Activated naive CD4-positive, alpha-beta T cell treated with anti-CD3 and anti-CD28 coated beads for 36 hours (primary cell): ENCODE data around the gene MRC2. TPM values are rescaled to one million over a fixed set of nuclear protein-coding genes. Genes with fewer than 3 reads are reported as not detected.
A peak's percentile ranks its signal among the peaks of the same experiment; 100 is the strongest.

ENCODE experiments used
- CTCF ChIA-PET: fragments of 350-600 bp; sonication (Branson Sonifier 250); formaldehyde crosslinking; loops from one replicate; lab custom pipeline; 2021; ENCODE audit warnings: antibody characterized with exemption; lab: Charles Lee
- DNase-seq: peaks from one replicate; pipeline ENCODE4 v3.0.0-alpha.2; 2020
- H3K27ac Mint-ChIP-seq: one replicate; pipeline ENCODE4 v1.8.0; 2021; ENCODE audit warnings: mild to moderate bottlenecking, mixed read lengths
- H3K27me3 Mint-ChIP-seq: one replicate; pipeline ENCODE4 v1.8.0; 2021; ENCODE audit warnings: low read depth, mixed read lengths
- H3K36me3 Mint-ChIP-seq: one replicate; pipeline ENCODE4 v1.8.0; 2021; ENCODE audit warnings: low read depth, mixed read lengths
- H3K4me1 Mint-ChIP-seq: one replicate; pipeline ENCODE4 v1.8.0; 2021; ENCODE audit warnings: low read depth, mixed read lengths
- H3K4me3 Mint-ChIP-seq: one replicate; pipeline ENCODE4 v1.8.0; 2021; ENCODE audit warnings: mild to moderate bottlenecking, moderate library complexity, mixed read lengths
- H3K9me3 Mint-ChIP-seq: one replicate; pipeline ENCODE4 v1.8.0; 2021; ENCODE audit warnings: mixed read lengths
- intact Hi-C: fragments of 100-400 bp; cut with micrococcal nuclease; formaldehyde crosslinking; loops from one replicate; pipeline ENCODE4 v1.15.1; 2023
- total RNA-seq, 2 experiments: library from RNA; stranded (reverse); gene quantifications; one replicate each; pipeline ENCODE4 v1.2.3, GENCODE V29; 2021

MRC2 gene
- total RNA-seq, 2 experiments from 2014 or later = 4.1 to 5.5 TPM

GRCh38 chr17:62648251-62648955 lies 20.9 kb downstream of the MRC2 start:
- H3K9me3 Mint-ChIP-seq = no peaks in the 10 kb centered on the region
- H3K4me1 Mint-ChIP-seq = peaks cover 11% of the 10 kb centered on the region
- H3K4me3 Mint-ChIP-seq = no peak overlapping the region
- H3K36me3 Mint-ChIP-seq = no peaks in the 10 kb centered on the region
- peaks cover 24% of the 10 kb centered on the region for H3K27me3 Mint-ChIP-seq
- CTCF ChIA-PET = interaction anchor here (0.5 kb wide), 1 partner anchor 347 kb away, joined by 3 read pairs; no protein-coding TSS in a partner anchor
- no peak overlapping the region for H3K27ac Mint-ChIP-seq
- DNase-seq = no peak
- intact Hi-C loops = no loop called here

DNA sequence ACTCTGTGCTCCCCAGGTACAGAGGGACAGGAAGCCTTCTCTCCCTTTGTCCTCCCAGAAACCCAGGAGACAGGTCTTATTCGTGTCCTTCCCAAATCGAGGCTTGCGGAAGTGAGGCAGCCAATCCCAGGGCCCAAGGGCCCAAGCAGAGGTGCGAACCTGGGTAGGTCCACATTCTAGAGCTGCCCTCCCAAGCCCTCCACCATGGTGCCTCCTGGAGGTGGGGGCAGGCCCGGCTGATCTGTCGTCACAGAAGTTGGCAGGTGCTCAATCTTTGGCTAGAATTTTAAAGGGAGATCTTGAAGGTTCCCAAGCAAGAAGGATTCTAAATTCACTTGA lies 21.5 kb downstream of the MRC2 start:
- no peak overlapping the region for H3K27ac Mint-ChIP-seq
- intact Hi-C loops = no loop called here
- H3K9me3 Mint-ChIP-seq = no peaks in the 10 kb centered on the region
- no peak for DNase-seq
- peaks cover 26% of the 10 kb centered on the region for H3K27me3 Mint-ChIP-seq
- peaks cover 15% of the 10 kb centered on the region for H3K4me1 Mint-ChIP-seq
- no peak overlapping the region for H3K4me3 Mint-ChIP-seq
- H3K36me3 Mint-ChIP-seq = no peaks in the 10 kb centered on the region
- CTCF ChIA-PET = interaction anchor here (0.5 kb wide), 1 partner anchor 346 kb away, joined by 3 read pairs; no protein-coding TSS in a partner anchor

DNA sequence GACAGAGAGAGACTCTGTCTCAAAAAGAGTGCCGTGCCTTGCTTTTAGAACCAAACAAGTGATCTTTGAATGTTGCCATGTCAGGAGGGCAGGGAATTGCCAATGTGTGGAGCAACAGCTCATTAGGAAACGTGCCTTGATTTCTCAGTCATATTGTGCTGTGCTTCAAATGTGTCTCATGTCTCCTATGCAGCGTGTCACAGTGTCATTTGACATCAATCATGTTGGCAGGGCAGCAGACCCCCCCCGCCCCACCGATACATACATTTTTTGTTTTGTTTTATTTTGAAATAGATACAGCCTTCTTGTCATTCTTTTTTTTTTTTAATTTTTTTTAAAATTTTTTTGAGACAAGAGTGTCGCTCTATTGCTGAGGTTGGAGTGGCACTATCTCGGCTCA lies 22.1 kb downstream of the MRC2 start:
- Mint-ChIP-seq H3K27me3 (peaks cover 30% of the 10 kb centered on the region), H3K9me3 (no peaks in the 10 kb centered on the region), H3K4me3 (no peak overlapping the region), H3K36me3 (no peaks in the 10 kb centered on the region), H3K4me1 (peaks cover 19% of the 10 kb centered on the region), H3K27ac (no peak overlapping the region)
- no peak for DNase-seq
- CTCF ChIA-PET = no interaction called here
- intact Hi-C loops = no loop called here

- CTCF ChIA-PET = interaction anchor here (0.7 kb wide), 1 partner anchor 165 kb away, joined by 4 read pairs; no protein-coding TSS in a partner anchor
- DNase-seq = no peak
- Mint-ChIP-seq H3K27ac (no peak overlapping the region), H3K4me1 (peaks cover 19% of the 10 kb centered on the region), H3K4me3 (no peak overlapping the region), H3K9me3 (no peaks in the 10 kb centered on the region), H3K36me3 (no peaks in the 10 kb centered on the region), H3K27me3 (peaks cover 33% of the 10 kb centered on the region)
- intact Hi-C loops = no loop called here
Measured at GRCh38 chr17:62650587-62650986, 23.1 kb downstream of the MRC2 start.

DNA sequence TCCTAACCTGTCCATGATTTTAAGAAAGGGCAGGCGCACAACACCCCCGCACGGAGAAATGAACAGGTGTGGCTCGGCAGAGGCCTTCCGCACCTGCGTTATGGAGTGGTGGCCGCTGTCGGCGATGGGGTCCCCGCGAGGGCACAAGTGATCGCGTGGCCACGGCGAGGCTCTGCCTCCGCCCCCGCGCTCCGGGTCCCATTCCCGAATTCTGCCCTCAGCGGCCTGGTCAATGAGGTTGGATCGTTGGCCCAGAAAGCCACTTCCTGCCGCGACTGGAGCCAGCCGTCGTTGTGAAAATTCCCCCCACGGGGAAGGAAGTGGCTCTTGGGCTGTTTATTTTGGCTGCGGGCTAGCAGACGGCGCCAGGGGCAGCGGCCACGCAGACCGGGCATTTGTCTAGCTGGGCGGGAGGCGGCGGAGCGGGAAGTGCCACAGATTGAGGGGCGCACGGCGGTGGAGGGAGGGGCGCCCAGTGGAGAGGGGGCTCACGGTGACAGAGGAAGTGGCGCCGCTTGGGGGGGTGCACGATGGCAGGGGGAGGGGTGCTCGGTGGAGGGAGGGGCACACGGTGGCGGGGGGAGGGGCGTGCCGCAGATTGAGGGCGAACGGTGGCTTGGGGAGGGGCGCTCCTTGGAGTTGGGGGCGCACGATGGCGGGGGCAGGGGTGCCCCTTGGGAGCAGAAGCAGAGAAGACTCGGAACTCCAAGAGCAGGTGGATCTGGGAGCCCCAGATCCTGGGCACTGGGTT lies 25.0 kb downstream of the MRC2 start:
- Mint-ChIP-seq H3K9me3 (no peaks in the 10 kb centered on the region), H3K4me3 (peak overlapping the region; percentile 76), H3K4me1 (peaks cover 19% of the 10 kb centered on the region), H3K27me3 (peaks cover 36% of the 10 kb centered on the region), H3K36me3 (no peaks in the 10 kb centered on the region), H3K27ac (peak overlapping the region; percentile 69)
- intact Hi-C loops = loop anchor here (1.0 to 2.0 kb wide), 9 partner anchors 9 to 970 kb away; partner anchors contain the start of genes MAP3K3 and METTL2A
- CTCF ChIA-PET = no interaction called here
- peak; percentile 55 for DNase-seq

DNA sequence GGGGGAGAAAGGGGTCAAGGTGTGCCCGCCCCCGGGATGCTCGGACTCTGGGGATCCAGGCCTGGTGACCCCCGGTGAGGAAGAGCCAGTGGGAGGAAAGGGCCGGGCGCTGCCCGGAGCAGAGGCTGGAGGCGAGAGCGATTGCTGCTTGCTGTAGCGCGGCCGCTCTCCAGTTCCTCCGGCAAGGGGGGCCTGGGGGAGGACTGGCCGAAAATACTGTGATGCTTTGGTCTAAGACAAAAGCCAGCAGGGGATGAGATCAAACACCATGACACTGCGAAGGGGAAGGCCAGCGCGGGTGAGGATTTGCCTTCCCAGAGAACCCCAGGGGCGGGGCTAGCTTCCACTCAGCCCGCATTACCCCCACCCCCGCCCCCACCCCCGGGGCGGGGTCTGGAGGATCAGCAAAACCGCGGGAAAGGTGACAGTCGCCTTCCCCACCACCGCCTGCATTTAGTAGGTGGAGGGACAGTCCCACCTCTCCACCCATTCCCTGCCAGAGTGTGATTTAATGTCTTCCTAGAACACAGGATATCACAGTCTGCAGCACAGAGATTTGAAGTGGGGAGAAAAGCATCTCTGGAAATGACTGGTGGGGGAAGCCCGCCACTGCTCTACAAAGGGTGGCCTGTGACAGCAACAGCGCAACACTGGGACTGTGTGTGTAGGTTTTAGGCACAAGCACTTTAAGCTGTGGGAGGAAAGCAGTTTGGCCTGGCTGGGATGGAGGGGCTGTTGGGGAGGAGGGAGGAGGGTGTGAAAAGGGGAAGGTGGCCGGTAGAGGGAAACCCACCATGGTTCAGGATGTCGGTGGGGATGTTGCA lies 25.7 kb downstream of the MRC2 start:
- Mint-ChIP-seq H3K4me3 (peak overlapping the region; percentile 76), H3K4me1 (peaks cover 19% of the 10 kb centered on the region), H3K27ac (peak overlapping the region; percentile 69), H3K36me3 (no peaks in the 10 kb centered on the region), H3K9me3 (no peaks in the 10 kb centered on the region), H3K27me3 (peaks cover 39% of the 10 kb centered on the region)
- CTCF ChIA-PET = no interaction called here
- intact Hi-C loops = loop anchor here (1.0 to 2.0 kb wide), 9 partner anchors 10 to 969 kb away; partner anchors contain the start of genes MAP3K3 and METTL2A
- DNase-seq = peak; percentile 98

GRCh38 chr17:62653826-62654761 lies 26.6 kb downstream of the MRC2 start:
- H3K9me3 Mint-ChIP-seq = no peaks in the 10 kb centered on the region
- peak overlapping the region; percentile 9 for H3K4me3 Mint-ChIP-seq
- intact Hi-C loops = loop anchor here (1.0 to 2.0 kb wide), 9 partner anchors 11 to 968 kb away; partner anchors contain the start of genes MAP3K3 and METTL2A
- H3K27ac Mint-ChIP-seq = peak overlapping the region; percentile 41
- H3K27me3 Mint-ChIP-seq = peaks cover 39% of the 10 kb centered on the region
- peaks cover 19% of the 10 kb centered on the region for H3K4me1 Mint-ChIP-seq
- no peaks in the 10 kb centered on the region for H3K36me3 Mint-ChIP-seq
- CTCF ChIA-PET = interaction anchor here (0.6 kb wide), 1 partner anchor 70 kb away, joined by 3 read pairs; no protein-coding TSS in a partner anchor
- peak; percentile 27 for DNase-seq

DNA sequence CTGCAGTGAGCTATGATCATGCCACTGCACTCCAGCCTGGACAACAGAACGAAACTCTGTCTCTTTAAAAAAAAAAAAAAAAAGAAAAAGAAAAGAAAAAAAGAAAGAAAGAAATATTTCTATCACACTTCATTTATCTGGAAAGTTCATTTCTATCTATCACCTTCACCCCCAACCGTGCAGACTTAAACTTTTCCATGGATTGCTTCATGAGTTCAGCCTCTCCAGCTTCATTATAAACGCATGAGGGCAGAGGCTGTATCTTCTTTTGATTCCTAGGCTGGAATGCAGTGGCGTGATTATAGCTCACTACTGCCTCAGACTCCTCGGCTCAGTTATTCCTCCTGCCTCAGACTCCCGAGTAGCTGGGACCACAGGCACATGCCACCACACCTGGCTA lies 28.2 kb downstream of the MRC2 start:
- H3K27ac Mint-ChIP-seq = no peak overlapping the region
- H3K4me3 Mint-ChIP-seq = no peak overlapping the region
- peaks cover 6% of the 10 kb centered on the region for H3K9me3 Mint-ChIP-seq
- CTCF ChIA-PET = interaction anchor here (0.6 to 0.7 kb wide), 4 partner anchors 17 to 1667 kb away, joined by 3 to 5 read pairs (median 4); no protein-coding TSS in a partner anchor
- peaks cover 19% of the 10 kb centered on the region for H3K4me1 Mint-ChIP-seq
- intact Hi-C loops = no loop called here
- no peak for DNase-seq
- H3K36me3 Mint-ChIP-seq = peaks cover 1% of the 10 kb centered on the region
- H3K27me3 Mint-ChIP-seq = peaks cover 40% of the 10 kb centered on the region

GRCh38 chr17:62656446-62656845 lies 29.0 kb downstream of the MRC2 start:
- intact Hi-C loops = no loop called here
- CTCF ChIA-PET = interaction anchor here (0.6 kb wide), 1 partner anchor 102 kb away, joined by 3 read pairs; no protein-coding TSS in a partner anchor

DNA sequence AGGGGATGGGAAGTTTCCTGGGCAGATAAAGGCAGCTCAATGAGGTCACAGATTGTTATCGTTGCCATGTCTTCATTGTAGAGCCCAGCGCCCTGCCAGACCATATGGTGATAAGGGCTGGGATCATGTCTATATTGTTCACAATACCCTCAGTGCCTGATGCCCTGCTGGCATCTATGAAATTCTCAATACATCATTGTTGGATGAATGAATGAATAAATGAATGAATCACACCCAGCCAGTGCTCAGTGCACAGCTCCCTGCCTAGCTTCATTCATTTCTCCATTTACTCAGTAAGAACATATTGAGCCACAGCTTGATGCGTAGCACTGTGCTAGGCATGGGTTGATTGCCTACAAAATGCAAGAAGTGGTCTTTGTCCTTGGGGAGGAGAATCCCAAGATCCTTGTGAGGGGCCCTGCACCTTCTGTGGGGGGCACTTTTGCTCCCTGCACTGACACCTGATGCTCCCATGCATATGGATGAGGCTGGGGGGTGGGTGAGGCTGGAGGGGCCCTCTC lies 29.7 kb downstream of the MRC2 start:
- Mint-ChIP-seq H3K27ac (no peak overlapping the region), H3K9me3 (peaks cover 12% of the 10 kb centered on the region), H3K27me3 (peaks cover 29% of the 10 kb centered on the region), H3K36me3 (peaks cover 3% of the 10 kb centered on the region), H3K4me3 (no peak overlapping the region), H3K4me1 (peaks cover 13% of the 10 kb centered on the region)
- CTCF ChIA-PET = interaction anchor here (0.6 kb wide), 1 partner anchor 102 kb away, joined by 3 read pairs; no protein-coding TSS in a partner anchor
- intact Hi-C loops = no loop called here
- no peak for DNase-seq

More at GRCh38 chr17:62656446-62656845, 29.0 kb downstream of the MRC2 start:
- Mint-ChIP-seq H3K4me1 (peaks cover 19% of the 10 kb centered on the region), H3K4me3 (no peak overlapping the region), H3K36me3 (peaks cover 3% of the 10 kb centered on the region), H3K27ac (no peak overlapping the region), H3K9me3 (peaks cover 12% of the 10 kb centered on the region), H3K27me3 (peaks cover 37% of the 10 kb centered on the region)
- DNase-seq = no peak

DNA sequence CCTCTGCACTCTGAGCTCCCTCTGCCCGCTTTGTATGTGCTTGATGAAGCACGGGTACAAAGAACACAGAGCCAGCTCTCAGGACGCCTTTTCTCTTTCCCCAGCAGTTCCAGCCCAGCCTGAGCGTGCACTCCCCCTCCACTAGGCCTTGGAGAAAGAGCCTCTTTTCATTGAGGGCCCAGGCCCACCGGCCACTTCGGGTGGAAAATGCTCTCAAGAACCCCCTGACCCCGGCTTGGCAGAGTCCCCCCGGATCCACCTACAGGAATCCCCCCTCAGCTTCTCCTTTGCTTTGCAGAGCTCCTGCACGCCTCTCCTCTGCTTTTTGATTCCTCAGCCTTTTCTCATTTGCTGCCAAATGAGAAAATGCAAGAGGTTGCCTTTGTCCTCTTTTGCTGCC lies 30.2 kb downstream of the MRC2 start:
- H3K27ac Mint-ChIP-seq = no peak overlapping the region
- H3K9me3 Mint-ChIP-seq = peaks cover 12% of the 10 kb centered on the region
- no peak overlapping the region for H3K4me3 Mint-ChIP-seq
- peaks cover 3% of the 10 kb centered on the region for H3K36me3 Mint-ChIP-seq
- DNase-seq = no peak
- intact Hi-C loops = no loop called here
- H3K27me3 Mint-ChIP-seq = peaks cover 27% of the 10 kb centered on the region
- CTCF ChIA-PET = interaction anchor here (0.7 kb wide), 1 partner anchor 31 kb away, joined by 3 read pairs; no protein-coding TSS in a partner anchor
- H3K4me1 Mint-ChIP-seq = peaks cover 10% of the 10 kb centered on the region
